Activated T-helper 1 cell treated with anti-CD3 and anti-CD28 coated beads, Interleukin-2, amount 50 U/mL, for 16 hours (primary cell): ENCODE data around the gene FAM222B.
A peak's percentile ranks its signal among the peaks of the same experiment; 100 is the strongest.
"Not testable (repeated sequence)": the region's sequence is repeated elsewhere in the genome, so short reads cannot be mapped to it uniquely, and the experiment has no call there.

Experiments
- DNase-seq, 2 donors: peaks; one replicate each; pipeline ENCODE4 v3.0.0-alpha.2; 2020; ENCODE audit warnings: low read depth in 1 of 2, low spot score in 1 of 2

Gene FAM222B

DNA sequence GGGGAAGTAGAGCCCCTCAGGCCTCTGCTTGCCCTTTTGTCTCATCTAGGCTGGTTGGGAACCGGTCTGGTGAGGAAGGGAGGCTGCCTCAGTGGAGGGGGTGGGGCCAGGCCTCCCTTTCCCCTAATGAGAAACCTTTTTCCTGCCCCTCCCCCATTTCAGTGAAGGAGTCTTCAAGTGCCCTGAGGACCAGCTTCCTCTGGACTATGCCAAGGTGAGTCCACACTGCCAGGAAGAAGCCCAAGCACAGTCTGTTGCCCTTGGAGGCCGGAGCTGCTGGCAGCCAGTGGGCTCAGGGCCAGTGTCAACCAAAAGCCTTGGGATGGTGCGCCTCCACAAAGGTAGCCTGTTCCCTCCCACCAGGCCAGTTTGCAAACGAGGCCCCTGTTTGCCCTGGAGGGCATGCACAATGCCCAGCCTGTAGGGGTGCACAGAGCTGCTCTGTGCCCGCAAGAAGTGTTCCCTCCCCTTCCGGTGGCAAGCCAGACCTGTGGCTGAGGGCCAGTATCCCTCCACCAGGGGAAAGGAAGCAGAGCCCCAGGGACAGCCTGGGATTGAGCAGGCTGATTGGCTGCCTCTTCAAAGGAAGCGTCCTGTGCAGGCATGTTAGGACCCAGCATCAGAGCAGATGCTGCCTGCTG is 95.4 kb downstream of the FAM222B start:
- no peak for DNase-seq

DNA sequence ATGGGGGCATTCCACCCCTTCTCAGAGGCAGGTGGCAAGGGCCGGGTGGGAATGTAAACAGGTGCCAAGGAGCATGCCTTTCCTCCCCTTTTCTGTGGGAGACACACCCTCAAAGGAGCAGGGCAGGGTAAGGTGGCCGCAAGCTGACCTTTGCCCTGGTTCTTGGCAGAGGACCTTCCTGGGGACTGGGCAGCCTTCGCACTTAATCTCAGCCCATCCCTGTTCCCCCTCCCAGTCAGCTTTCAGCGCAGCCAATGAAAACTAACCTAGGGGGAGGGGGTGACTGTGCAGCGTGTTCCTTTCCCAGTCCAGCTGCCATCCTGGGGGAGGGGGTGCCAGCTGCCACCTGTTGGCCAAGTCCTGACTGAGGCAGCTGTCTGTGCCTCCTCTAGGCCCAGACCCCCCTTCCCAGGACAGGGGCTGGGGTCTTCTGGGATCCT is 96.0 kb downstream of the FAM222B start:
- no peak for DNase-seq

DNA sequence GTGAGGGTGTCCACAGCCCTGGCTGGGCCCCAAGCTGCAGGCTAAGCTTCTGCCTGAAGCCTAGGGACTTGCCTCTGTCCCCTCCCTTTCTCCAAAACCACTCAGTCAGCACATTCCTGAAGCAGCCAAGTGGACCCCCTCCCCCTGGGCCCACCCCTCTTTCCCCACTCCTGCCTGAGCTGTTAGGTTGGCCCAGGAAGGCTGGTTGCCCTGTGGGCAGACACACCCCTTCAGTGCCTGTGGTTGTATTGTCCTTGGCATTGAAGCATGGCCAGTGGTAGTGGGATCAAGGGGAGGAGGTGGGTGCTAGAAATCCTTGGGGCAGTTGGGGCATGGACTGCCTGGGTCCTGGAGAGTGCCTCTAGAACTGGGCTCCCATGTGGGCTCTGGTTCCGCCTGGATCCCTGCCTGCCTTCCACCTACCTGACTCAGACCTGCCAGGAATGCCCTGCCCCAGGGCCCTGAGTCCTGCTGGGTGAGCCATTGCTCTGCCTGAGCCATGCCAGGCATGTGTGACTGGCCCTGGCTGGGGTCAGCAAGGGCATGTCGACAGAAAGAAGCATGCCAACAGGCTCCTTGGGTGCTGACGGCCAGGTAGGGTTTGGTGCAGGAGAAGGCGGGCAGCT is 96.7 kb downstream of the FAM222B start:
- DNase-seq = no peak

DNA sequence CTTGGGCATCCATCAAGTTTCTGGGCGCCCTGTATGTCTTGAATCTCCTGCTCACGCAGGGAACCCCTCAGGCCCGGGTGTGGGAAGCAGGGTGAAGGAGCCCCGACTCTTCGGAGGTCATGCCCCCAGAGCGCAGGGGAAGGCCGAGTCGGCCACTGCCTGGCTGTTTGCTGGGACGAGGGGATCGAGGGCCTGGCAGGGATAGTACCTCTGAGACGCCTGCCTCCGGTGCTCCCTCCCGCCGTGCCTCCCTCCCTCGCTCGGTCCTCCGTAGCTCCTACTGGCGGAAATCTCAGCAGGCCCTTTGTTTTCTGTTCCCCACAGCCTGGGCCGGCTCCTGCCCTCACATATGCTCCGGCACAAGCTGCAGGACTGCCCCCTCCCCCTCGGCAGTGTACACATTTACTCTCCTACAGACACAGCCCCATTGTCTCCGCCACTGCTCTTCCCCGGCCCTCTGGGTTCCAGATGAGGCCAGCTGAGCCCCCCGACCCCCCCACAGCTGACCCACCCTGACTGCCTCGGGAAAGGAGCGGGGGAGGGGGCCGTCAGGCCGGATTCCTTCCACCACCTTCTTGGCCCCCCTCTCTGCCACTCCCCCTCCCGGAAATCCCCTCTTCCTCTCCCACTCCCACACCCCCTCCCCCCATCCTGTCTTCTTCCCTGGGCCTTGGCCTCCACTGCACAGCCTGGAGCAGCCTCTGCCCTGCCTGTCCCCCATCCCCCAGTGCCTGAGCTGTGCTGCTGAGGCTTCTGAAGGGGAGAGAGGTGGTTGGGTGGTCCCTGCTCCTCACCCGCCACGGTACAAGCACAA is 97.4 kb downstream of the FAM222B start:
- no peak for DNase-seq

DNA sequence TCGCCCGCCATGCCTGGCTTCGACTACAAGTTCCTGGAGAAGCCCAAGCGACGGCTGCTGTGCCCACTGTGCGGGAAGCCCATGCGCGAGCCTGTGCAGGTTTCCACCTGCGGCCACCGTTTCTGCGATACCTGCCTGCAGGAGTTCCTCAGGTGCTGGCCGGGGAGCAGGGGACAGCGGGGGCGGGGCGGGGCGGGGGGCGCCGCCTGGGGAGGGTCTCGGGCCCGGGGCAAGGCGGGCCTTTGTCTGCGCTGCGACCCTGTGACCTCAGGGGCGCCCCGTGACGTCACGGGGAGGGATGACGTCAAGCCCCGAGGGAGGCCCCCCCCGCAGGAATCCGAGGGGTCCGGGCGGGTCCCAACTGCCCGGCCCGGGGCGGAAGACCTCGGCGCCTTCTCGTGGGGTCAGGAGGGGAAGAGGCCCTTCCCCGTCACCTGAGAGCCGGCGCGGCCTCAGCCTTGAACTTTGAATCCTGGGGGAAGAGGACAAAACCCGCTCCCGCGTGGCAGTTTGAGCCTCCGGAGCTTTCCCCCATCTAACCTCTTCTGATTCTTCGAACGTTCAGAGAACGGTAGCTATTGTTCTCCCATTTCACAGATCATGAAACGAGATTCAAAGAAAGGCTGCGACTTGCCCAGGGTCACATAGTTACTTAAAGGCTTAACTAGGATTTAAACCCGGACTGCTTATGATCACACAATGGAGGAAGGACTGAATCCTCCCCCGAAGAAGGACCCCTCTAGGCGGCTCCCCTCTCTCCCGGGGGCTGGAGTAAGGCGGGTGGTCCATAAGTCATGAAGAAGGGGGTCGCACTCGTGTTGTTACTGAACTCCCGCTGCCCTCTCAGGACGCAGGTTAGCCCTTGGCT is 98.3 kb downstream of the FAM222B start:
- DNase-seq = peak; percentile 29 to 64

DNA sequence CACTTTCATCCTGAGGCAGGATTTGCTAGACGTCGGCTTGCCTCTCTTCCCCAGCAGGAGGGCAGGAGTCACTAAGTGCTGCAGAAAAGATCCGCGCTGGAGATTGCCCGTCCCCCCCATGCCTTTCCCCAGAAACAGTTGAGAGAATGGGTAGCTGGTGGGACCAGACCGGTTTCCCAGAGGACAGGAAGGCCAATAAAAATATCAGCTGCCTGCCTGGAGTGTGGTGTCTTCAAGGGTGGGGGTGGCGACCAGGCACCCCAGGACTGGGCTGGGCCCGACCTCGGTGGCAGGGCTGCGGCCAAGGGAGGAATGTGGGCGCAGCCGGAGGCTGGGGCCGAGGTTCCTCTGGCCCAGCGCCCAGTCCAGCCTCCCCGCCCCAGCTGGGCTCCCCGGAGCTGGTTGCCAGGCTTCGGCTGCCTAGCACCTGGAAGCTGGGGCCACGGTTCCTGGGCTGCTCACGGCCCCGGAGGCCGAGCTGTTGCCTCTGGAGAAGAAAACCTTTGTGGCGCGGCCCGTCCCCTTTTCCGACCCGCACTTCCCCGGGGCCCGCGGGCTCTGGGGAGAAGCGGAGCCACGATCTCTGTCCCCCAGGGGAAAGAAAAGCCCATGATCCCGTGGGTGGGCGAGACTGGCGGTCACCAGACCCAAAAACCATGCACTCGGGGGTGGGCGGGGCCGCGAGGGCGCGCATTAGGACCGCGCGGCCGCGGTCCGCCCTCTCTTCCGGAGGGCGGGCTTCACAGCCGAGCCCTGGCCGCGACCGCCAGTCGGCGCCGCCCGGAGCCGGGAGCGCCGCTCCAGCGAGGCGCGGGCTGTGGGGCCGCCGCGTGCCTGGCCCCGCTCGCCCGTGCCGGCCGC is 99.1 kb downstream of the FAM222B start, which contains the start of gene TRAF4:
Gene TRAF4, plus strand, starts transcription at position 769 of the 861 bp plus-strand sequence. CDS start 102 bp downstream, outside the sequence.
- peak; percentile 41 to 66 for DNase-seq

DNA sequence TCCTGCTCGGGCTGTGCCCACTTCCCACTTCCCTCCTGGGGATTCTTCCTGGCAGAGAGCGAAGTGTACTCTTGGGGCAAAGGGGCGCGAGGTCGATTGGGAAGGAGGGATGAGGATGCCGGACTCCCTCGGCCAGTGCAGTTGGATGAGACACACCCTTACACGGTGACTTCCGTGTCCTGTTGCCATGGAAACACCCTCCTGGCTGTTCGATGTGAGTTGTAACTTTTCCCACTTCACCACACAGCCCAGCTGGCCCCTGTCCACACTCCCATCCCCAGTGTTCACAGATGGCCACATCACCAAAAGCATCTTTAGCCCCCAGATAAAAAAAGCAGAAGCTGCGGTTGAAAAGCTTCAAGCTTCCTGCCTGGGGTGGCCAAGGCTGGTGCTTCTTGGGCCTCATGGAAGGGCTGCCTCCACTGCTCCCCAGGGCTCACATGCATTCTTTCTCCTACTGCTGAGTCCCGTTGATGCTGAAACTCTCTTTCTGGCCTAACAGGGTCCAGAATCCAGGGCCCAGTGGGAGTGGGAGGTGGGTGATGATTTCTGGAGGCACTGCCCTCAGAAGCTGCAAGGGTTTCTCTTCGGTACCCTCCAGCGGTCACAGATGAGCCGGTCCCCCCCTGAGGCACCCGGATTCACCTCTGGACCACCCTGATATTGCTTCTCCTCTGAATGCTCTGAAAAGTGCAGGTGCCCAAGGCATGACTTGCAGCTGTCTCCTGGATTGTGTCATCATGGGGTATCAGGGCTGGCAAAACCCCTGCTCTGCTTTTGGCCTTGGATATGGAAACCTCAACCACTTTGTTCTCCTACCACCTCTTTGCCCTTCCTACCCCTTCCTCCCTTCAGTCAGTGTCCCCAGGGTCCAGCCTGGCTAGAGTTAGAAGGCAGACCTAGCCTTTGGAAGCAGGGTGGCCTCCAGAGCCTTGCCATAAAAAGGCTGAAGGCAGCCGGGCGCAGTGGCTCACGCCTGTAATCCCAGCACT is 100.9 kb downstream of the FAM222B start:
- no peak for DNase-seq

DNA sequence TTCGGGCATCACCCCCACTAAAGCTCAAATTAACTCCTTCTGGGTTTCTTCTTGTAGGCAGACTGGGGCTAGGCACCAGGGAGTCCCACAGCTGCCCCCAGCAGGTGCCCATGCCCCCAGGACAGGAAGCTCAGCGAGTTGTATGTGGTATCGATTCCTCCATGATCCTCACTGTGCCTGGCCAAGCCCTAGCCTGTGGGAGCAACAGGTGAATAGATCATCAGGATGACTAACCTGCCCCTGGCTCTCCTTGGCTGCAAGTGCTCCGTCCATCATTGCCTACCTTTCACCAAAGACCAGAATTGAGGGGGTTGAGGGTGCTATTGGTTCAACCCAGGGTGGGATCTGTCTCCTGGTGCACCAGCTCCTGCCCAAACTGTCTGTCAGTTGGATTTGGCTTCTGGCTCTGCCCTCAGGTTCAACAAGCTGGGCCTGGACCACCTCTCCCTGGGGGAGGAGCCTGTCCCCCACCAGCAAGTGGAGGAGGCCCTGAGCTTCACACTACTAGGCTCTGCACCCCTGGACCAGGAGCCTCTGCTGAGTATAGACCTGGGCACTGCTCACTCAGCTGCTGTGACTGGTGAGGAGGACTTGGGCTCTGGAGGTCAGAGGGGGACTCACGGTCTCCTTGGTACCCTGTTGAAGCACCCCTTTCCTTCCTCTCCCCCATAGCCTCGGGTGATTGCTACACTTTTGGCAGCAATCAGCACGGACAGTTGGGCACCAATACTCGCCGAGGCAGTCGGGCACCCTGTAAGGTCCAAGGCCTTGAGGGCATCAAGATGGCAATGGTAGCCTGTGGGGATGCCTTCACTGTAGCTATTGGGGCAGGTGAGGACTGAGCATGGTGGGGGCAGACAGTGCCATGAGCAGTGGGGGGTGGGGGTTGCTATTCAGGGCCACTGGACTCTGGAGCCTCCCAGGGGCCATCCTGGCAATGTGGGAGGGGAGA is 101.9 kb downstream of the FAM222B start:
- no peak for DNase-seq

DNA sequence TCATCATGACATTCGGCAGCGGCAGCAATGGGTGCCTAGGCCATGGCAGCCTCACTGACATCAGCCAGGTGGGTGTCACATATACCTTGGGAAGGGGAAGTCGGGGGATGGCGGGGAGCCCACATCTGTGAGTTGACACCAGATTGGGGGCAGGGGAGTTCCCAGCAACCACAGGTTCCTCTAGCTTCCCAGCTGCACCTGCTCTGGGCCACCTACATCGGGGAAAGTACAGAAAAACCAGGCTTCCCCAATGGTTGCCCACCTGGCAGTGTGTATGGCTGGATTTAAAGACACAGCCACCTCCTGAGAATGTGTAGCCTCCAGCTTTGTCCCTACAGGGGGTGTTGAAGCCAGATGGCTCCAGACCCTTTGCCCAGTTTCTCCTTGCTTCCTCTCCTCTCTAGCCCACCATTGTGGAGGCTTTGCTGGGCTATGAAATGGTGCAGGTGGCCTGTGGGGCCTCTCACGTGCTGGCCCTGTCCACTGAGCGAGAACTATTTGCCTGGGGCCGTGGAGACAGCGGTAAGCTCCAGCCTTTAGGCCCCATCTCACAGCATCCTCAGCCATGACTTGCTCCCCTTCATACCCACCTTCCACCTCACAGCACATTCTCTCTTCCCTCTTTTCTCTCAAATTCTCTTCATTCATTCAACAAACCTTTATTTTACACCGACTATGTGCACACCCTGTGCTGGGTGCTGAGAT is 103.8 kb downstream of the FAM222B start:
- no peak for DNase-seq

DNA sequence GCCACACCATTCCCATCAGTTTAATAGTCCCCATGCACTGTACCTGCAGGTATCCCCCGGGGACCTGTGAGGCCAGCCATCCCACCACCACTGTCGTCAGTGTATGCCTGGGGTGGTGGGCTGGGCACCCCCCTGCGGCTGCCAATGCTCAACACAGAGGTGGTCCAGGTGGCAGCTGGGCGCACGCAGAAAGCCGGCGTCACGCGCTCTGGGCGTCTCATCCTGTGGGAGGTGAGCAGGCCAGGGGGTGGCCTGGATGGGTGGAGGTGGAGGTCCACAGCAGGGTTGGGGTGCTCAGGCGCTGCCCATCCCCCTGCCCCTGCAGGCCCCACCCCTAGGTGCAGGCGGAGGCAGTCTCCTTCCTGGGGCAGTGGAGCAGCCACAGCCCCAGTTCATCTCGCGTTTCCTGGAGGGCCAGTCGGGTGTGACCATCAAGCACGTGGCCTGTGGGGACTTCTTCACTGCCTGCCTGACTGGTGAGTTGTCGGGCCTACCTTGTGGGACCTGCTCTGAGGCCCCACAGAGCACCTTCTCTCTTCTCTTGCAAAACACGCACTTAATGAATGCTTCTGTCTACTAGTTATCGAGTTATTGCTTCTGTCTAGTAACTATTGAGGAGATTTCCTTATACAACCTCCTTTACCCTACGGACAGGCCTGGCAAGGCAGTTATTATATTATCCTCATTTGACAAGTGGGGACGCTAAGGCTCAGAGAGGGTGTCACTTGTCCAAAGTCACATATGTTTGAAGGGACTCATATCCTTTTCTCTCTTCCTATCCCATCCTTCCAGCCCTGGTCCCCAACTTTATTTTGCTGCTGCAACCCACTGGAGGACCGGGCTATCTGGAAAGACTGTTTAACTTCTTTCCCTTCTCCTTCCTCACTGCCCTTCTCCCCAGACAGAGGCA is 104.6 kb downstream of the FAM222B start:
- no peak for DNase-seq

DNA sequence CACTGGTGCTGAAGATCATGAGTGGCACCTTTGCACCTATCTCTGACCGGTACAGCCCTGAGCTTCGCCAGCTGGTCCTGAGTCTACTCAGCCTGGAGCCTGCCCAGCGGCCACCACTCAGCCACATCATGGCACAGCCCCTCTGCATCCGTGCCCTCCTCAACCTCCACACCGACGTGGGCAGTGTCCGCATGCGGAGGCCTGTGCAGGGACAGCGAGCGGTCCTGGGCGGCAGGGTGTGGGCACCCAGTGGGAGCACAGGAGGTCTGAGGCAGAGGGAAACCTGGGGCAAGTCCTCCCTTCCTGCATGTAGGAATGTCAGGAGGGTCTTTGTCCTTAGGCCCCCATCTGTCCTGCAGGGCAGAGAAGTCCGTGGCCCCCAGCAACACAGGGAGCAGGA is 105.3 kb downstream of the FAM222B start:
- DNase-seq = no peak

DNA sequence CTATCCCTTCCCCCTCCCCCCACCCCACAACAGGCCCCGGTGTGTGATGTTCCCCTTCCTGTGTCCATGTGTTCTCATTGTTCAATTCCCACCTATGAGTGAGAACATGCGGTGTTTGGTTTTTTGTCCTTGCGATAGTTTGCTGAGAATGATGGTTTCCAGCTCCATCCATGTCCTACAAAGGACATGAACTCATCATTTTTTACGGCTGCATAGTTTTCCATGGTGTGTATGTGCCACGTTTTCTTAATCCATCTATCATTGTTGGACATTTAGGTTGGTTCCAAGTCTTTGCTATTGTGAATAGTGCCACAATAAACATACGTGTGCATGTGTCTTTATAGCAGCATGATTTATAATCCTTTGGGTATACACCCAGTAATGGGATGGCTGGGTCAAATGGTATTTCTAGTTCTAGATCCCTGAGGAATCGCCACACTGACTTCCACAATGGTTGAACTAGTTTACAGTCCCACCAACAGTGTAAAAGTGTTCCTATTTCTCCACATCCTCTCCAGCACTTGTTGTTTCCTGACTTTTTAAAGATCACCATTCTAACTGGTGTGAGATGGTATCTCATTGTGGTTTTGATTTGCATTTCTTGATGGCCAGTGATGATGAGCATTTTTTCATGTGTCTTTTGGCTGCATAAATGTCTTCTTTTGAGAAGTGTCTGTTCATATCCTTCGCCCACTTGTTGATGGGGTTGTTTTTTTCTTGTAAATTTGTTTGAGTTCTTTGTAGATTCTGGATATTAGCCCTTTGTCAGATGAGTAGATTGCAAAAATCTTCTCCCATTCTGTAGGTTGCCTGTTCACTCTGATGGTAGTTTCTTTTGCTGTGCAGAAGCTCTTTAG is 106.4 kb downstream of the FAM222B start:
- not testable (repeated sequence) for DNase-seq

DNA sequence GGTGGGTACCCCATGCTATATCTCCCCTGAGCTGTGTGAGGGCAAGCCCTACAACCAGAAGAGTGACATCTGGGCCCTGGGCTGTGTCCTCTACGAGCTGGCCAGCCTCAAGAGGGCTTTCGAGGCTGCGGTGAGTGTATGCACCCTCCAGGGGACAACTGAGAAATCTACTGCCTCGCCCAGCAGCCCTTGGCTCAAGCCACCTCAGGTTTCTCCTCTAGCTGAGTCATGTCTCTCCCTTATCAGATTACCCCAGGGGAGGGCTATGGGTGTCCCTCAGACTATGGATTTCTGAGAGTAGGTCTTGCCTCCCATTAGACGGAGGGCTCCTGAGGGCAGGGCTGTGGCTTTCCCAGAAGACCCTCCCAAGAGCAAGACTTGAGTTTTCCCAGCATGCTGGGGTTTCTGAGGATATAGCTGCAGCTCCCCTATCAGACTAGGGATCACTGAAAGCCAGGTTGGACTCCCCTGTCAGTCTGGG is 107.3 kb downstream of the FAM222B start:
- no peak for DNase-seq

DNA sequence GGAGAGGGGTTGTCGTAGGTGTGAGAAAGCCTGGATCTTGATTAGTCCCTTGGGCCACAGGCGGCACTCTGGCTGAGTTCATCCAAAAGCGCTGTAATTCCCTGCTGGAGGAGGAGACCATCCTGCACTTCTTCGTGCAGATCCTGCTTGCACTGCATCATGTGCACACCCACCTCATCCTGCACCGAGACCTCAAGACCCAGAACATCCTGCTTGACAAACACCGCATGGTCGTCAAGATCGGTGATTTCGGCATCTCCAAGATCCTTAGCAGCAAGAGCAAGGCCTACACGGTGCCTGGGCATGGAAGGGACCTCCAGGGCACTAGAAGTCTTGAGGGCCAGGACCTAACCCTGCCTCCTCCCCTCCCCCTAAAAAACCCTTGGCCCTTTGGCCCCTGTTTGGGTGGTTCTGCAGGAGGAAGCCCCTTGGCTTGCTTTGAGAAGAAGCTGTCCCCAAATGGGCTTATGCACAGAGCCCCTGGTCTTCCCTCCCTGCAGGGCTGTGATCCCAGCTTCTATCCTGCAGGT is 107.8 kb downstream of the FAM222B start:
- DNase-seq = no peak

DNA sequence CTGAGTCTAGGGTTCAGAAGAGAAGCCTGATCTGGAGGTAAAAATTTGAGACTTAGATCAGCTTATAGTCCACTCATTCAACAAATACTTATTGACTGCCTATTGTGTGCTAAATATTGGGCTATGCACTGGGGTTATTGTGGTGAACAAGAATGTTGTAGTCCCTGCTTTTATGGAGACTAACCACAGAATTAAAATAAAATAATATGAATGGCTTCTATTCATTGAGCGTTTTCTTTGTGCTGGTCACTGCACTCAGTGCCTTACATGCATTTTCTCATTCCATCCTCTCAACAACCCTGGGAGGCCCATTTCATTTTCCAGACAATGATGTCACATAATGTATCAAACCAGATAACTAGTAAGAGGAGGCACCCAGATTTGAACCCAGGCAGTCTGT is 109.2 kb downstream of the FAM222B start:
- no peak for DNase-seq
